Stimulated activated CD8-positive, alpha-beta memory T cell treated with anti-CD3 and anti-CD28 coated beads, Interleukin-4, amount 100 ng/mL, for 1 hour (primary cell): Measurements from ENCODE around the gene DHRS4.
"Not testable (repeated sequence)": the region's sequence is repeated elsewhere in the genome, so short reads cannot be mapped to it uniquely, and the experiment has no call there.

Experiments
- DNase-seq, 2 donors: peaks; one replicate each; pipeline ENCODE4 v3.0.0-alpha.2; 2020; ENCODE audit warnings: low read depth in 2 of 2, low spot score in 1 of 2

DHRS4 gene

DNA sequence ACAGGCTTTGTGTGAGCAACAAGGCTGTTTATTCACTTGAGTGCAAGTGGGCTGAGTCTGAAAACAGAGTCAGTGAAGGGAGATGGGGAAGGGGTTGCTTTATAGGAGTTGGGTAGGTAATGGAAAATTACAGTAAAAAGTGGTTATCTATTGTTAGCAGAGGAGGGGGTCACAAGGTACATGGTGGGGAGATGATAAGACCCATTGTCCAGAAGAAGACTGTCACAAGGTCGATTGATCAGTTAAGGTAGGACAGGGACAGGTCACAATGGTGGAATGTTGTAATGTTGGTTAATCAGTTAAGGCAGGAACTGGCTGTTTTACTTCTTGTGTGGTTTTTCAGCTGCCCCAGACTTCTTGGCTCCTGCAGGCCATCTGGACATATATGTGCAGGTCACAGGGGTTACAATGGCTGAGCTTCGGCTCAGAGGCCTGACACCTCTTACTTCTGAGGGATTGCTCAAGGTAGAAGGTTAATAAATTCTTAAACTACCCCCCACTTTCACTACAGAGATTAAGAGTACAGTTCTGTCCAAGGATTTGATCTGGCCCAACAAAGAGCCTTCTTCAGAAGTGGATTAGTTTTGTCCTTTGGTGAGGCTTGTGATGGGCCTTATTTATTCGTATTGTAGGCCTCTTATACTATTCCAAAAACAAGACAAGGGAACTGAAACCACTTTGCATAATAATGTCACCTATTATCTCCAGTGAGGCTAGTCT lies 13.8 kb upstream of the DHRS4 start:
- DNase-seq: no peak

GRCh38 chr14:23941230-23941629 lies 12.3 kb upstream of the DHRS4 start:
- no peak for DNase-seq

DNA sequence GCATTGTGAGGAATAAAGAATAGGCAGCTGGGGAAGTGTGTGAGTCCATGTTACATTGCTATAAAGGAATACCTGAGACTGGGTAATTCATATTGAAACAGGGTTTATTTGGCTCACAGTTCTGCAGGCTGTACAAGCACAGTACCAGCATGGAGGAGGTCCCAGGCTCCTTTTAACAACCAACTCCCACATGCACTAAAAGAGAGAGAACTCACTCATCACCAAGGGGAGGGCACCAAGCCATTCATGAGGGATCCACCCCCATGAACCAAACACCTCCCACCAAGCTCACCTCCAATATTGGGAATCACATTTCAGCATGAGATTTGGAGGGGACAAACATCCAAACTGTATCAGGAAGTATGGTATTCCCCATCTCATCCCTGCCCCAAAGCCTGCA lies 11.9 kb upstream of the DHRS4 start:
- no peak for DNase-seq

GRCh38 chr14:23942587-23942986 lies 11.0 kb upstream of the DHRS4 start:
- no peak for DNase-seq

DNA sequence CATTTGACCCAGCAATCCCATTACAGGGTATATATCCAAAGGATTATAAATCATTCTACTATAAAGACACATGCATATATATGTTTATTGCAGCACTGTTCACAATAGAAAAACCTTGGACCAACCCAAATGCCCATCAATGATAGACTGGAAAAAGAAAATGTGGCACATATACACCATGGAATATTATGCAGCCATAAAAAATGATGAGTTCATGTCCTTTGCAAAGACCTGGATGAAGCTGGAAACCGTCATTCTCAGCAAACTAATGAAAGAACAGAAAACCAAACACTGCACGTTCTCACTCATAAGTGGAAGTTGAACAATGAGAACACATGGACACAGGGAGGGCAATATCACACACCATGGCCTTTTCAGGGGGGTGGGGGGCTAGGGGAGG lies 4.5 kb upstream of the DHRS4 start:
- DNase-seq: not testable (repeated sequence)

- no peak for DNase-seq
Observed at GRCh38 chr14:23950411-23951135, 3.0 kb upstream of the DHRS4 start.

- DNase-seq: not testable (repeated sequence)
Observed at GRCh38 chr14:23951136-23951466, 2.5 kb upstream of the DHRS4 start.

GRCh38 chr14:23951590-23952201 lies 1.9 kb upstream of the DHRS4 start:
- no peak for DNase-seq

- not testable (repeated sequence) for DNase-seq
Observed at GRCh38 chr14:23953116-23953463, 480 bp upstream of the DHRS4 start.

DNA sequence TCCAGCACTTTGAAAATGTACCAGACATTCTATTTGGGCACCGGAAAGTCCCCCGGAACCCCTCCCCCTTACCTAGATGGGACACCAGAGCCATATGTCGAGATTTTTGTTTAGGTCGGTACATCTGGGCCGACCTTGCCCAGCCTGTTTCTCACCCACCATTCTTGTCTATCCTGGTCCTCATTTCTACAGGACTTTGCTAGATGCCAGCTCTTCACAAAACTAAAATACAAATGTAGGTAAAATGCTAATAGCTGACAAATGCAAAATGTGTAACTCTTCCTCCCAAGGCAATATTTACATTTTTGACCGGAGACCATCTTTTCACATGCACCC lies 677 bp downstream of the DHRS4 start:
- DNase-seq: not testable (repeated sequence)

- DNase-seq: not testable (repeated sequence)
Observed at GRCh38 chr14:23954965-23955364, 1.4 kb downstream of the DHRS4 start.

DNA sequence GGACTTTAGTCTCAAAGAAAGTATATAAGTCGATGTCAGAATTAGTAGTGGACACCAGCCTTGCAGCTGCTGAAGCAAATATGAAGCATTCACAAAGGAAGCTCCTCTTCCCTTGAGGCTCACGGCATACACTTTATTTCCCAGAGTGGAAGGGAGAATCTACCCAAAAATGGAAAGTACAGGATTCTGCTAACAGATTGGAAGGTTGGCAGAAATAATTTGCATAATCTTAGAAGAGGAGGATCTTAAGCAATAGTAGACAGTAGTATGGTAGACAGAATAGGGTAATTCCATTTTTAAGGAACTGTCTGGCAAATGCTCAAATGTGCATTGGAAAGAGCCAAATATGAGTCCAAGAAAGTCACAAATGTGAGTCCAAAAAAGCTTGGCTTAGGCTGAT lies 2.2 kb downstream of the DHRS4 start:
- DNase-seq: not testable (repeated sequence)

DNA sequence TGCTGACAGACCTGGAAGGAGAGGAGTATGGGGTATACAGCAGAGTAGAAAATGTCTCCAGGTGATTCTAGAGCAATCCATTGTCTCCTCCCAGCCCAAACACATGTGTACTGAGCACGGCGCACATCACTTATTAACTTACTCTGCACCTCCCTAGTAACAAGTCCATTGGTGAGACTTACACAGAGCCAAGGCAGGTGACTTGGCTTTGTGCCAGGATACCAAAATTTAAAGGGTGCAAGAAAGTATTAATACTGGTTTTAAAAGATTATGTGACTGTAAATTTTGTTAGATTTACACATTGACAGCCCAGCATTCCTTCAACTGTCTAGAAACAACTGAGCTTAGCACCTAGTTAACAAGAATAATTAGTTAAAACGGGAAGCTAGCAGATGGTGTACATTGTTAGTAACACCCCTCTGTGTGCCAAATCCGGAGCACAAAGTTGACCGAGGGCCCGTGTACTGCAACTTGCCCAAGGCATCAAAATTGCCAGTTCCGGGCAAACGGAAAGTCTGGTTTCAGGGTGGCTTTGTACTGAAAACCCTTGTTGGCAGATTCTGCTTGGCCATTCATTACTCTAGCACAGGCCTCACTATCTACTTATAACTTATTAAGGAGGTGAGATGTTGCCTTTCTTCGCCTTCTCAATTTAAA lies 4.5 kb downstream of the DHRS4 start:
- DNase-seq: not testable (repeated sequence)

- not testable (repeated sequence) for DNase-seq
Observed at GRCh38 chr14:23960899-23961298, 7.3 kb downstream of the DHRS4 start.

DNA sequence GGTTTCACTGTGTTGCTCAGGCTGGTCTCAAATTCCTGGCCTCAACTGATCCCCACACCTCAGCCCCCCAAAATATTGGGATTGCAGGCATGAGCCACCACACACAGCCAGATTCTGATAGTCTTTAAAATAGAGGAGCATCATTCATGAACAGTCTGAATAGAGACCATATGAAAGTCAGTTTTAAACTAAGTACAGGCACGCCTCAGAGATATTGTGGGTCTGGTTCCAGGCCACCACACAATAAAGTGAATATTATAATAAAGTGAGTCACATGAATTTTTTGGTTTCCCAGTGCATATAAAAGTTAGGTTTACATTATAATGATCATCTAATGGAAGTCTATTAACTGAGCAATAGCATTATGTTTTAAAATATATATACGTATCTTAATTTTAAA lies 8.1 kb downstream of the DHRS4 start:
- not testable (repeated sequence) for DNase-seq

- not testable (repeated sequence) for DNase-seq
Observed at GRCh38 chr14:23969130-23969480, 15.5 kb downstream of the DHRS4 start.

GRCh38 chr14:23969481-23970282 lies 16.1 kb downstream of the DHRS4 start:
- DNase-seq: not testable (repeated sequence)

- not testable (repeated sequence) for DNase-seq
Observed at GRCh38 chr14:23970283-23970659, 16.7 kb downstream of the DHRS4 start.

DNA sequence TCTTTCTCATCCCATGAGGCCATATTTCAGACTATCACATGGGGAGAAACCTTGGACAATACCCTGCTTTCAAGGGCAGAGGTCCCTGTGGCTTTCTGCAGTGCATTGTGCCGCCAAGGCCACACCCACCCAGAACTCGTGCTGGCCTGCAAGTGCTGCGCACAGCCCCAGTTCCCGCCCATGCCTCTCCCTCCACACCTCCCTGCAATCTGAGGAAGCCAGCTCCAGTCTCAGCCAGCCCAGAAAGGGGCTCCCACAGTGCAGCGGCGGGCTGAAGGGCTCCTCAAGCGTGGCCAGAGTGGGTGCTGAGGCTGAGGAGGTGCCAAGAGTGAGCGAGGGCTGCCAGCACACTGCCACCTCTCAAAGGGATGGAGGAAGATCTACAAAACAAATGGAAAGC lies 19.6 kb downstream of the DHRS4 start:
- DNase-seq: not testable (repeated sequence)

DNA sequence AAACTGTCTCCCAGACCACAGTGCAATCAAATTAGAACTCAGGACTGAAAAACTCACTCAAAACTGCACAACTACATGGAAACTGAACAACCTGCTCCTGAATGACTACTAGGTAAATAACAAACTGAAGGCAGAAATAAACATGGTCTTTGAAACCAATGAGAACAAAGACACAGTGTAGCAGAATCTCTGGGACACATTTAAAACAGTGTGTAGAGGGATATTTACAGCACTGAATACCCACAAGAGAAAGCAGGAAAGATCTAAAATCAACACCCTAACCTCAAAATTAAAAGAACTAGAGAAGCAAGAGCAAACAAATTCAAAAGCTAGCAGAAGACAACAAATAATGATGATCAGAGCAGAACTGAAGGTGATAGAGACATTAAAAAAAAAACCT lies 20.5 kb downstream of the DHRS4 start:
- not testable (repeated sequence) for DNase-seq

GRCh38 chr14:23977208-23977607 lies 23.6 kb downstream of the DHRS4 start:
- not testable (repeated sequence) for DNase-seq
